ENCODE measurements around the gene ATP9A.

DNA sequence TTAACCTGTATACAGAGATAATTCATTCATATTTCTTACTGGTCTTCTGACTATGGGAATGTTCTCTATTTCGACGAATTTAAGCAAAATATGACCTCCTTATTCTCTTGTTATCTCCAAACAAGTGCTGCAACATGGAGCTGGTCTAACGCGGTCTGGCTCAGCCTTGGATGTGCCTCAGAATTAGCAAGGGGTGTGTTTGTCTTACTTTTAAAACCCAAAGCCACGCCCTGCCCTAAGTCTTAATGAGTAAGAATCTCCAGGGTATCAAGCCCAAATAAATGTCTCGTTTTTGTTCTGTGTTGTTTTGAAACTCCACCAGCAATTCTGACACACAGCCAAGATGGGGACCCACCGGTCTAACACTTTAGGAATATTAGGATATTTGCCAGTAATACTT lies 99.2 kb downstream of the ATP9A start:
- TF ChIP-seq CTCF (IDR thresholded peaks at IDR 0.05; ENCODE audit: low read depth, low read length): no peak
- no peak for TF ChIP-seq POLR2A (IDR thresholded peaks at IDR 0.05; ENCODE audit: extremely low read depth, insufficient read length)
- TF ChIP-seq MAX (IDR thresholded peaks at IDR 0.05; ENCODE audit: low read depth, low read length): no peak
